ENCODE measurements around the gene PHKG1. TPM values are rescaled to one million over a fixed set of nuclear protein-coding genes. Genes with fewer than 3 reads are reported as not detected.

PHKG1 gene
- total and polyA plus RNA-seq, 2 of the 8 experiments (the other 6 are each of a cell fraction or from before 2014, with no cell fraction given) = 0.03 to 0.61 TPM

DNA sequence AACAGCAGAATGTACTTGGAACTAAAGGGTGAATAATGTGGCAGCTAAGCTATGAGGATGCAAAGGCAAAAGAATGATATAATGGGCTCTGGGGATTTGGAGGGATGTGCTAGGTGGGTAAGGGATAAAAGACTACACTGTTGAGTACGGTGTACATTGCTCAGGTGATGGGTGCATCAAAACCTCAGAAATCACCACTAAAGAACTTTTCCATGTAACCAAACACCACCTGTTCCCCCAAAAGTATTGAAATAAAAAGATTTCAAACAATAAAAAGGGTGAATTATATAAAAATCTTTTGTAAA lies 15.2 kb upstream of the PHKG1 start:
- Histone ChIP-seq H3K36me3 (ENCODE audit: control insufficient read depth in 2 of 4, insufficient read depth in 4 of 4, low read length in 3 of 4) (peaks cover 4 to 8% (median 6%) of the 10 kb centered on the region in 4 experiments; a peak in 7 of 8 replicates), H3K79me2 (ENCODE audit: control insufficient read depth in 1 of 2, insufficient read depth in 2 of 2, low read length in 2 of 2) (peaks cover 0 to 10% of the 10 kb centered on the region in 2 experiments; a peak in 2 of 4 replicates), H3K27me3 (replicated peaks in 1 of 4; ENCODE audit: control insufficient read depth in 3 of 4, extremely low read depth in 1 of 4, insufficient read depth in 3 of 4, low read length in 3 of 4) (no peaks in the 10 kb centered on the region), H3K4ac (replicated peaks; ENCODE audit: insufficient read length, low read depth, low read length) (no peak overlapping the region), H2BK12ac (ENCODE audit: low read depth, low read length) (no peak overlapping the region), H3K9ac (replicated peaks in 1 of 4; ENCODE audit: extremely low read depth in 1 of 4, low read depth in 3 of 4, low read length in 3 of 4) (no peak overlapping the region), H3K27ac (ENCODE audit: low read depth, low read length) (no peak overlapping the region), H3K4me3 (ENCODE audit: extremely low read depth in 1 of 4, insufficient read depth in 2 of 4, low read depth in 3 of 4, low read length in 4 of 4) (no peak overlapping the region), H2AFZ (ENCODE audit: low read length) (no peak overlapping the region), H2BK120ac (replicated peaks; ENCODE audit: low read depth, low read length) (no peak overlapping the region), H3K18ac (ENCODE audit: extremely low read depth, low read length) (no peak overlapping the region), H3K4me1 (replicated peaks in 1 of 4; ENCODE audit: control insufficient read depth in 3 of 4, insufficient read depth in 4 of 4, low read length in 3 of 4) (no peaks in the 10 kb centered on the region), H3K14ac (ENCODE audit: insufficient read length) (no peak overlapping the region), H4K20me1 (replicated peaks in 1 of 2; ENCODE audit: control insufficient read depth in 1 of 2, insufficient read depth in 2 of 2, low read length in 2 of 2) (peaks cover 0 to 2% of the 10 kb centered on the region in 2 experiments), H2BK20ac (ENCODE audit: low read length) (no peak overlapping the region), H2AK5ac (ENCODE audit: low read depth, low read length) (no peak overlapping the region), H3K9me3 (ENCODE audit: insufficient read depth in 2 of 2, low read depth in 1 of 2, low read length in 1 of 2) (peaks cover 16 to 48% of the 10 kb centered on the region in 2 experiments; a peak in 3 of 4 replicates), H3K23me2 (ENCODE audit: low read depth, low read length) (peaks cover 5% of the 10 kb centered on the region; the same call in 1 of the 2 replicates), H2BK5ac (ENCODE audit: low read depth, low read length) (no peak overlapping the region), H4K8ac (ENCODE audit: extremely low read depth, insufficient read depth, low read length) (no peak overlapping the region), H3K56ac (replicated peaks; ENCODE audit: insufficient read length, low read depth, low read length) (no peak overlapping the region), H3K79me1 (ENCODE audit: low read depth, low read length) (no peaks in the 10 kb centered on the region), H4K5ac (ENCODE audit: insufficient read length, low read depth, low read length) (no peak overlapping the region), H3K4me2 (ENCODE audit: insufficient read depth in 1 of 2, low read depth in 2 of 2, low read length in 2 of 2) (no peak overlapping the region), H2BK15ac (ENCODE audit: low read length) (no peak overlapping the region), H3K23ac (ENCODE audit: insufficient read length) (no peak overlapping the region), H4K91ac (replicated peaks; ENCODE audit: insufficient read length, low read length) (no peak overlapping the region)
- POLR2A ChIA-PET (ENCODE audit: partially characterized antibody) = no interaction called here
- DNase-seq (ENCODE audit: low read depth in 1 of 2, low spot score in 2 of 2) (no peak), FAIRE-seq (no peak)
- CTCF ChIA-PET (ENCODE audit: partially characterized antibody) = no interaction called here
- 95% methylated on average over 1 of the region's 1 CpG; no CpG with 5 or more reads in 1 of the 2 experiments for WGBS, 2 experiments (ENCODE audit: extremely low coverage in 1 of 2, insufficient coverage in 1 of 2, insufficient read length in 1 of 2, insufficient replicate concordance in 2 of 2, low coverage in 1 of 2, low lambda C conversion rate in 2 of 2, missing lambda C conversion rate in 1 of 2)
- TF ChIP-seq SRF (IDR thresholded peaks at IDR 0.05; ENCODE audit: low read depth, low read length) = no peak
- TF ChIP-seq HDAC2 (IDR thresholded peaks at IDR 0.05; ENCODE audit: borderline replicate concordance in 1 of 2, low read depth in 2 of 2, low read length in 2 of 2) = no peak
- TF ChIP-seq JUN (IDR thresholded peaks at IDR 0.05; ENCODE audit: low read depth, low read length) = no peak
- TF ChIP-seq, protein P1, sequence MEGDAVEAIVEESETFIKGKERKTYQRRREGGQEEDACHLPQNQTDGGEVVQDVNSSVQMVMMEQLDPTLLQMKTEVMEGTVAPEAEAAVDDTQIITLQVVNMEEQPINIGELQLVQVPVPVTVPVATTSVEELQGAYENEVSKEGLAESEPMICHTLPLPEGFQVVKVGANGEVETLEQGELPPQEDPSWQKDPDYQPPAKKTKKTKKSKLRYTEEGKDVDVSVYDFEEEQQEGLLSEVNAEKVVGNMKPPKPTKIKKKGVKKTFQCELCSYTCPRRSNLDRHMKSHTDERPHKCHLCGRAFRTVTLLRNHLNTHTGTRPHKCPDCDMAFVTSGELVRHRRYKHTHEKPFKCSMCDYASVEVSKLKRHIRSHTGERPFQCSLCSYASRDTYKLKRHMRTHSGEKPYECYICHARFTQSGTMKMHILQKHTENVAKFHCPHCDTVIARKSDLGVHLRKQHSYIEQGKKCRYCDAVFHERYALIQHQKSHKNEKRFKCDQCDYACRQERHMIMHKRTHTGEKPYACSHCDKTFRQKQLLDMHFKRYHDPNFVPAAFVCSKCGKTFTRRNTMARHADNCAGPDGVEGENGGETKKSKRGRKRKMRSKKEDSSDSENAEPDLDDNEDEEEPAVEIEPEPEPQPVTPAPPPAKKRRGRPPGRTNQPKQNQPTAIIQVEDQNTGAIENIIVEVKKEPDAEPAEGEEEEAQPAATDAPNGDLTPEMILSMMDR (IDR thresholded peaks at IDR 0.05; ENCODE audit: control extremely low read depth in 1 of 3, insufficient read depth in 1 of 3, low read depth in 1 of 3, low read length in 3 of 3) = no peak
- no peak for TF ChIP-seq GTF2F1 (IDR thresholded peaks at IDR 0.05; ENCODE audit: borderline replicate concordance, low read depth, low read length)
- no peak for TF ChIP-seq RFX5 (IDR thresholded peaks at IDR 0.05; ENCODE audit: borderline replicate concordance, low read depth, low read length)
- no peak for TF ChIP-seq SIRT6 (IDR thresholded peaks at IDR 0.05; ENCODE audit: low read length)
- TF ChIP-seq ZNF274 (IDR thresholded peaks at IDR 0.05; ENCODE audit: borderline replicate concordance, extremely low read depth, low read length) = no peak
- TF ChIP-seq BCL11A (IDR thresholded peaks at IDR 0.05; ENCODE audit: low read depth in 2 of 2, low read length in 2 of 2) = no peak
- TF ChIP-seq TAF7 (optimal IDR thresholded peaks at IDR 0.05; ENCODE audit: borderline replicate concordance, low read depth, low read length) = no peak
- no peak for TF ChIP-seq POLR2A (IDR thresholded peaks at IDR 0.05; ENCODE audit: control extremely low read depth in 1 of 2, low read depth in 2 of 2, low read length in 2 of 2)
- TF ChIP-seq SP4 (IDR thresholded peaks at IDR 0.05; ENCODE audit: low read length) = no peak
- TF ChIP-seq ASH2L (IDR thresholded peaks at IDR 0.05; ENCODE audit: low read length) = no peak

Data from H1 (cell line).